Activated CD4-positive, alpha-beta T cell treated with anti-CD3 and anti-CD28 coated beads, Interleukin-2, amount 10 ng/mL, durations not matched to agents 7 days and 5 days (primary cell): ENCODE data around the gene CDK12. TPM values are rescaled to one million over a fixed set of nuclear protein-coding genes. Genes with fewer than 3 reads are reported as not detected.
"Not testable (repeated sequence)": the region's sequence is repeated elsewhere in the genome, so short reads cannot be mapped to it uniquely, and the experiment has no call there.

Experiments used
- CTCF ChIA-PET: fragments of 350-600 bp; sonication (Branson Sonifier 250); formaldehyde crosslinking; loops from one replicate; lab custom pipeline; 2021; ENCODE audit warnings: antibody characterized with exemption; lab: Charles Lee
- POLR2A ChIA-PET: fragments of 350-600 bp; sonication (Branson Sonifier 250); formaldehyde crosslinking; loops from one replicate; lab custom pipeline; 2021; ENCODE audit warnings: antibody characterized with exemption; lab: Charles Lee
- DNase-seq: peaks from one replicate; pipeline ENCODE4 v3.0.0-alpha.2; 2020
- H3K27ac Mint-ChIP-seq: one replicate; pipeline ENCODE4 v1.8.0; 2021; ENCODE audit warnings: mild to moderate bottlenecking, moderate library complexity, mixed read lengths
- H3K27me3 Mint-ChIP-seq: one replicate; pipeline ENCODE4 v1.8.0; 2021; ENCODE audit warnings: mixed read lengths
- H3K36me3 Mint-ChIP-seq: one replicate; pipeline ENCODE4 v1.8.0; 2021; ENCODE audit warnings: low read depth, mixed read lengths
- H3K4me1 Mint-ChIP-seq: one replicate; pipeline ENCODE4 v1.8.0; 2021; ENCODE audit warnings: mixed read lengths
- H3K4me3 Mint-ChIP-seq: one replicate; pipeline ENCODE4 v1.8.0; 2021; ENCODE audit warnings: mild to moderate bottlenecking, moderate library complexity, mixed read lengths
- H3K9me3 Mint-ChIP-seq: one replicate; pipeline ENCODE4 v1.8.0; 2021; ENCODE audit warnings: mixed read lengths
- total RNA-seq, 2 experiments: library from RNA; stranded (reverse); gene quantifications; one replicate each; pipeline ENCODE4 v1.2.3, GENCODE V29; 2021

The CDK12 gene
- total RNA-seq, 2 experiments from 2014 or later = 89.9 to 100 TPM

- peaks cover 34% of the 10 kb centered on the region for H3K36me3 Mint-ChIP-seq
- peak overlapping the region; percentile 86 for H3K4me3 Mint-ChIP-seq
- peaks cover 46% of the 10 kb centered on the region for H3K4me1 Mint-ChIP-seq
- not testable (repeated sequence) for H3K27me3 Mint-ChIP-seq, DNase-seq, H3K9me3 Mint-ChIP-seq, H3K27ac Mint-ChIP-seq
- POLR2A ChIA-PET = interaction anchor here (0.6 kb wide), 1 partner anchor 216 kb away, joined by 4 read pairs; no protein-coding TSS in a partner anchor
- CTCF ChIA-PET = interaction anchor here (0.5 to 1.1 kb wide), 3 partner anchors 9 to 31 kb away, joined by 3 to 4 read pairs (median 3); no protein-coding TSS in a partner anchor
Observed at GRCh38 chr17:39464639-39465181, 3.4 kb downstream of the CDK12 start.

- DNase-seq, H3K27ac Mint-ChIP-seq, H3K27me3 Mint-ChIP-seq, CTCF ChIA-PET, H3K9me3 Mint-ChIP-seq, H3K4me3 Mint-ChIP-seq: not testable (repeated sequence)
- POLR2A ChIA-PET = interaction anchor here (0.6 kb wide), 1 partner anchor 11 kb away, joined by 5 read pairs; no protein-coding TSS in a partner anchor
- Mint-ChIP-seq H3K4me1 (peaks cover 36% of the 10 kb centered on the region), H3K36me3 (peaks cover 29% of the 10 kb centered on the region)
Observed at GRCh38 chr17:39468610-39469009, 7.3 kb downstream of the CDK12 start.

GRCh38 chr17:39473310-39473709 is 12.0 kb downstream of the CDK12 start:
- H3K27me3 Mint-ChIP-seq = no peaks in the 10 kb centered on the region
- POLR2A ChIA-PET = interaction anchor here (0.6 kb wide), 1 partner anchor 68 kb away, joined by 3 read pairs; no protein-coding TSS in a partner anchor
- peaks cover 29% of the 10 kb centered on the region for H3K36me3 Mint-ChIP-seq
- H3K4me1 Mint-ChIP-seq = peaks cover 10% of the 10 kb centered on the region
- DNase-seq = no peak
- CTCF ChIA-PET = interaction anchor here (0.8 to 1.3 kb wide), 2 partner anchors 8 to 17 kb away, joined by 3 read pairs; no protein-coding TSS in a partner anchor
- no peak overlapping the region for H3K4me3 Mint-ChIP-seq
- no peaks in the 10 kb centered on the region for H3K9me3 Mint-ChIP-seq
- H3K27ac Mint-ChIP-seq = no peak overlapping the region

- CTCF ChIA-PET = interaction anchor here (0.6 to 0.7 kb wide), 4 partner anchors 13 to 543 kb away, joined by 3 to 10 read pairs (median 4); no protein-coding TSS in a partner anchor
- POLR2A ChIA-PET = interaction anchor here (0.6 kb wide), 1 partner anchor 11 kb away, joined by 5 read pairs; no protein-coding TSS in a partner anchor
- H3K27ac Mint-ChIP-seq, H3K27me3 Mint-ChIP-seq, H3K9me3 Mint-ChIP-seq, H3K4me1 Mint-ChIP-seq, DNase-seq, H3K4me3 Mint-ChIP-seq: not testable (repeated sequence)
- peaks cover 24% of the 10 kb centered on the region for H3K36me3 Mint-ChIP-seq
Observed at GRCh38 chr17:39479631-39480030, 18.3 kb downstream of the CDK12 start.

GRCh38 chr17:39483506-39483905 is 22.2 kb downstream of the CDK12 start:
- Mint-ChIP-seq H3K36me3 (peaks cover 18% of the 10 kb centered on the region), H3K27me3 (no peaks in the 10 kb centered on the region), H3K4me3 (no peak overlapping the region), H3K4me1 (peaks cover 5% of the 10 kb centered on the region), H3K27ac (no peak overlapping the region), H3K9me3 (no peaks in the 10 kb centered on the region)
- ChIA-PET POLR2A (no interaction called here), CTCF (no interaction called here)
- DNase-seq = no peak

GRCh38 chr17:39484178-39484577 is 22.9 kb downstream of the CDK12 start:
- ChIA-PET POLR2A (no interaction called here), CTCF (no interaction called here)
- Mint-ChIP-seq H3K4me3 (no peak overlapping the region), H3K4me1 (peaks cover 5% of the 10 kb centered on the region), H3K27ac (no peak overlapping the region), H3K9me3 (no peaks in the 10 kb centered on the region), H3K27me3 (no peaks in the 10 kb centered on the region), H3K36me3 (peaks cover 18% of the 10 kb centered on the region)
- DNase-seq = no peak

- CTCF ChIA-PET = interaction anchor here (0.7 to 1.0 kb wide), 4 partner anchors 9 to 321 kb away, joined by 3 to 4 read pairs (median 3); partner anchors contain the start of gene MIEN1
- POLR2A ChIA-PET = no interaction called here
- DNase-seq = no peak
- Mint-ChIP-seq H3K27ac (no peak overlapping the region), H3K27me3 (no peaks in the 10 kb centered on the region), H3K4me1 (peaks cover 5% of the 10 kb centered on the region), H3K4me3 (no peak overlapping the region), H3K9me3 (no peaks in the 10 kb centered on the region), H3K36me3 (peaks cover 11% of the 10 kb centered on the region)
Observed at GRCh38 chr17:39485555-39485954, 24.3 kb downstream of the CDK12 start.

GRCh38 chr17:39486242-39486641 is 25.0 kb downstream of the CDK12 start:
- Mint-ChIP-seq H3K27me3 (no peaks in the 10 kb centered on the region), H3K27ac (no peak overlapping the region), H3K4me1 (peaks cover 5% of the 10 kb centered on the region), H3K36me3 (peaks cover 13% of the 10 kb centered on the region), H3K4me3 (no peak overlapping the region), H3K9me3 (no peaks in the 10 kb centered on the region)
- POLR2A ChIA-PET = no interaction called here
- DNase-seq = no peak
- CTCF ChIA-PET = interaction anchor here (0.7 kb wide), 1 partner anchor 67 kb away, joined by 3 read pairs; no protein-coding TSS in a partner anchor

- H3K4me1 Mint-ChIP-seq, DNase-seq, POLR2A ChIA-PET, H3K4me3 Mint-ChIP-seq, H3K9me3 Mint-ChIP-seq, CTCF ChIA-PET, H3K27me3 Mint-ChIP-seq: not testable (repeated sequence)
- Mint-ChIP-seq H3K27ac (peak overlapping the region; percentile 0), H3K36me3 (peaks cover 16% of the 10 kb centered on the region)
Observed at GRCh38 chr17:39487490-39487889, 26.2 kb downstream of the CDK12 start.

- peaks cover 5% of the 10 kb centered on the region for H3K4me1 Mint-ChIP-seq
- H3K36me3 Mint-ChIP-seq = peaks cover 20% of the 10 kb centered on the region
- no peak overlapping the region for H3K27ac Mint-ChIP-seq
- H3K27me3 Mint-ChIP-seq = no peaks in the 10 kb centered on the region
- H3K4me3 Mint-ChIP-seq = no peak overlapping the region
- DNase-seq = no peak
- H3K9me3 Mint-ChIP-seq = no peaks in the 10 kb centered on the region
- CTCF ChIA-PET = no interaction called here
- POLR2A ChIA-PET = no interaction called here
Observed at GRCh38 chr17:39487946-39488345, 26.7 kb downstream of the CDK12 start.

- H3K4me1 Mint-ChIP-seq, H3K27ac Mint-ChIP-seq, CTCF ChIA-PET, H3K4me3 Mint-ChIP-seq, H3K27me3 Mint-ChIP-seq, H3K9me3 Mint-ChIP-seq, POLR2A ChIA-PET, DNase-seq: not testable (repeated sequence)
- H3K36me3 Mint-ChIP-seq = peaks cover 34% of the 10 kb centered on the region
Observed at GRCh38 chr17:39496921-39497320, 35.6 kb downstream of the CDK12 start.

GRCh38 chr17:39507511-39507910 is 46.2 kb downstream of the CDK12 start:
- H3K27ac Mint-ChIP-seq = no peak overlapping the region
- H3K4me1 Mint-ChIP-seq = no peaks in the 10 kb centered on the region
- no peak overlapping the region for H3K4me3 Mint-ChIP-seq
- no peaks in the 10 kb centered on the region for H3K27me3 Mint-ChIP-seq
- H3K36me3 Mint-ChIP-seq = peaks cover 60% of the 10 kb centered on the region
- ChIA-PET CTCF (no interaction called here), POLR2A (no interaction called here)
- no peaks in the 10 kb centered on the region for H3K9me3 Mint-ChIP-seq
- no peak for DNase-seq

GRCh38 chr17:39508987-39509386 is 47.7 kb downstream of the CDK12 start:
- H3K27ac Mint-ChIP-seq = no peak overlapping the region
- CTCF ChIA-PET = interaction anchor here (1.2 kb wide), 1 partner anchor 11 kb away, joined by 4 read pairs; no protein-coding TSS in a partner anchor
- peaks cover 3% of the 10 kb centered on the region for H3K4me1 Mint-ChIP-seq
- POLR2A ChIA-PET = no interaction called here
- no peak for DNase-seq
- no peaks in the 10 kb centered on the region for H3K27me3 Mint-ChIP-seq
- H3K9me3 Mint-ChIP-seq = no peaks in the 10 kb centered on the region
- peaks cover 59% of the 10 kb centered on the region for H3K36me3 Mint-ChIP-seq
- H3K4me3 Mint-ChIP-seq = no peak overlapping the region
